Adrenal gland (tissue), 5 donors: Measurements from ENCODE around the gene QSOX2.

ENCODE experiments used
- POLR2A ChIP-seq, 2 donors: fragments of 450-650 bp; IDR thresholded peaks; one replicate each; pipeline ENCODE4 v1.6.1; 2017; ENCODE audit warnings: antibody characterized with exemption in 2 of 2, mild to moderate bottlenecking in 2 of 2, moderate library complexity in 1 of 2
- TF ChIP-seq, protein P1 (sequence below), 6 experiments: fragments of 450-650 bp in 4 of 6; fragments of 200-600 bp in 2 of 6; sonication (generic) in 1 of 6; IDR thresholded peaks; 1 replicate in 5 of 6; 2 replicates in 1 of 6; pipeline versions ENCODE4 v1.5.1 to v1.8.0; 2016 to 2021; ENCODE audit warnings: antibody characterized with exemption in 6 of 6, mild to moderate bottlenecking in 2 of 6, moderate library complexity in 1 of 6
- donor health status: DM: no; HTN: no; CAD: no.

DNA sequence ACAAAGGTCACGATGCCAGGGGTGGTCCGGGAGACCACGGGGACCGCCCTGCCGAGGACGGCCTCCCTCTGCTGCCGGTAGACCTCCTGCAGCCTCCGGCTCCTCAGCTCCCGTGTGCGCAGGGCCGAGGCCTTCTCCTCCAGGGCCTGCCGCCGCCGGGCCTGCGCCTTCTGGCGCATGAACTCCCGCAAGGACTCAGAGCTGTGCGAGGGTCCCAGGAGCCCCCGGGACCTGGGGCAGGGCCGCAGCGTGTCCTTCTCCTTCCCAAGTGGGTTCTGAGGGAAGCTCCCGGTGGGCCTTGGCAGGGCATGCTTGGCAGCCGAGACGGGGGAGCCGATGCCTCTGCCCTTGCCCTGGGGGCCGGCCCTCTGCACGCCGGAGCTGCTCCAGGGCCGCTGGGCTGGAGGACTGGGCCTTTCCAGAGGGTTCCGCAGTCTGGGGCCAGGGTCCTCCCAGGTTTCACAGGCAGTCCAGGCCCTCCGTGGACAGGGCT lies 44.9 kb upstream of the QSOX2 start:
- no peak for TF ChIP-seq POLR2A (IDR thresholded peaks at IDR 0.05)
- TF ChIP-seq, protein P1, sequence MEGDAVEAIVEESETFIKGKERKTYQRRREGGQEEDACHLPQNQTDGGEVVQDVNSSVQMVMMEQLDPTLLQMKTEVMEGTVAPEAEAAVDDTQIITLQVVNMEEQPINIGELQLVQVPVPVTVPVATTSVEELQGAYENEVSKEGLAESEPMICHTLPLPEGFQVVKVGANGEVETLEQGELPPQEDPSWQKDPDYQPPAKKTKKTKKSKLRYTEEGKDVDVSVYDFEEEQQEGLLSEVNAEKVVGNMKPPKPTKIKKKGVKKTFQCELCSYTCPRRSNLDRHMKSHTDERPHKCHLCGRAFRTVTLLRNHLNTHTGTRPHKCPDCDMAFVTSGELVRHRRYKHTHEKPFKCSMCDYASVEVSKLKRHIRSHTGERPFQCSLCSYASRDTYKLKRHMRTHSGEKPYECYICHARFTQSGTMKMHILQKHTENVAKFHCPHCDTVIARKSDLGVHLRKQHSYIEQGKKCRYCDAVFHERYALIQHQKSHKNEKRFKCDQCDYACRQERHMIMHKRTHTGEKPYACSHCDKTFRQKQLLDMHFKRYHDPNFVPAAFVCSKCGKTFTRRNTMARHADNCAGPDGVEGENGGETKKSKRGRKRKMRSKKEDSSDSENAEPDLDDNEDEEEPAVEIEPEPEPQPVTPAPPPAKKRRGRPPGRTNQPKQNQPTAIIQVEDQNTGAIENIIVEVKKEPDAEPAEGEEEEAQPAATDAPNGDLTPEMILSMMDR (IDR thresholded peaks at IDR 0.05), result no peak
